DMS53 treated with DMSO at 0.1 percent for 48 hours (cell line): ENCODE results near the gene CRACR2A.

Experiments used
- DNase-seq: peaks from one replicate; lab custom pipeline; 2025; ENCODE audit not compliant: unreplicated experiment; lab: John Stamatoyannopoulos, UW

The CRACR2A gene

GRCh38 chr12:3574986-3575385, 177.9 kb downstream of the CRACR2A start:
- DNase-seq: no peak

DNA sequence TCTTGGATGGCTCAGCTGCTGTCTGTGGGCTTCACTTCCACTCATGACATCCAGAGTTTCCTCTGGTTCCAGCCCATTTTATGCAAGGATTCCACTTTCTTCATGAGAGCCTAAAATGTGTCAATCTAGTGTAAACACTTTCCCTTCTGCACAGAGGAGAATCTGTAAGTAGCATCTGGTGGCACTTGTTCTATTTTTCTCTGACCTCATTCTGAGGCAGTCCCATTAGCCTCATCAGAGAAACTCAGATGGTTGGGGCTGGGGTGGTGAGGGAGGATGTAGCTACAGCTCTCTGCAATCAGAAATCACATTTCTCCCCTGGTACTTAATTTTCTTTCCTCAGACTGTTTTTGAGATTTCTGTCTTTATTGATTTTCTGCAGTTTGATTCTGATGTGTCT, 180.3 kb downstream of the CRACR2A start:
- DNase-seq: peak; percentile 63

- no peak for DNase-seq
Observed at GRCh38 chr12:3571724-3572123, 181.2 kb downstream of the CRACR2A start.

- DNase-seq: no peak
Observed at GRCh38 chr12:3571323-3571722, 181.6 kb downstream of the CRACR2A start.

DNA sequence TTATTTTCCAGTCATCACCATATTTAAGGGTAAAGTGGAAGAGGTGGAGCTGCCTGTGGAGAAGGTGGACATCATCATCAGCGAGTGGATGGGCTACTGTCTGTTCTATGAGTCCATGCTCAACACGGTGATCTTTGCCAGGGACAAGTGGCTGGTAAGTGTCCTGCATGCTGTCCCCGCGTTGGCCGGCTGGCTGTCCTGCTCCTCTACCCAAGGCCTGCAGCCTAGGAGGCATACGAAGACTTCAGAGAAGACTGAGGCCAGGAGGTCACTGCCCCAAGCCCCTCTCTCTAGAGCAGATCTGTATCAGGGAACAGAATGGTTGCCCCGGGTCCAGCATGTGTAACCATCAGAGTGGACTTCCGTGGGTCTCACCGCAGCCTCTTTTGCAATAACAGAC, 184.2 kb downstream of the CRACR2A start:
- no peak for DNase-seq

DNA sequence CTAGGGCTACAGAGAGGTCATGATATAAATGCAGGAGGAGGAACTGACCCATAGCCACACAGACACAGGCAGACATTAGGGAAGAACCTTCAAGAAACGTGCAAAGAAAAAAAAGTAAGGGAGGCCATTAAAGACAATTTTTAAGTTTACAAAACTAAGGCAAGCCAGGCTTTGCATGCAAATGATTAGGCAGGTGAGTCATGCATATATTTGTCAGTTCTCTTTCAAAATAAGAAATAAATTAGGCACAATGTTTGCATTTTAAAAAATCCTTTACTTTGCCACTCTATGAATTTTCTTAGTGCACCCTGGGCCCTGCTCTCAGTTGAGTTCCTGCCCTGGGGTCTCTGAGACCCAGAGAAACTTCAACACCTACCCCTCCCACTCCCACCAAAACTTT, 186.9 kb downstream of the CRACR2A start:
- DNase-seq: no peak
